Neural cell (in vitro differentiated cells): Measurements from ENCODE around the gene SLC4A9. TPM values are rescaled to one million over a fixed set of nuclear protein-coding genes. Genes with fewer than 3 reads are reported as not detected.

Experiments used
- H2AFZ ChIP-seq: fragments of 200-600, 300-800 bp; sonication (generic), shearing (Covaris generic); 2 replicates; pipeline ENCODE4 v1.6.0; 2014; ENCODE audit warnings: low read depth, mild to moderate bottlenecking, antibody characterized with exemption, low read length, moderate library complexity
- H3F3A ChIP-seq: fragments of 200-600 bp; shearing (Covaris generic); 2 replicates; pipeline ENCODE4 v1.6.1; 2016; ENCODE audit warnings: mild to moderate bottlenecking, moderate library complexity, mixed read lengths, antibody characterized with exemption, low read length; ENCODE audit not compliant: insufficient read depth, poor library complexity, severe bottlenecking
- H3K27ac ChIP-seq: fragments of 200-600, 300-800 bp; sonication (generic), shearing (Covaris generic); 2 replicates; pipeline ENCODE4 v1.5.1; 2014; ENCODE audit warnings: mild to moderate bottlenecking, low read length, moderate library complexity
- H3K27me3 ChIP-seq: fragments of 300-800, 200-600 bp; sonication (generic), shearing (Covaris generic); 2 replicates; pipeline ENCODE4 v1.6.0; 2014; ENCODE audit warnings: mild to moderate bottlenecking, low read depth, low read length, moderate library complexity; ENCODE audit not compliant: insufficient read depth
- H3K36me3 ChIP-seq: fragments of 300-800, 200-600 bp; sonication (generic), shearing (Covaris generic); 2 replicates; pipeline ENCODE4 v1.5.1; 2014; ENCODE audit warnings: mild to moderate bottlenecking, antibody characterized with exemption, low read length, moderate library complexity; ENCODE audit not compliant: insufficient read depth
- H3K4me2 ChIP-seq: fragments of 300-800, 200-600 bp; sonication (generic), shearing (Covaris generic); 2 replicates; pipeline ENCODE4 v1.6.0; 2014; ENCODE audit warnings: mild to moderate bottlenecking, low read length
- H3K4me3 ChIP-seq: fragments of 300-800, 200-600 bp; sonication (generic), shearing (Covaris generic); 2 replicates; pipeline ENCODE4 v1.5.1; 2014; ENCODE audit warnings: mild to moderate bottlenecking, low read length, moderate library complexity
- H3K79me2 ChIP-seq: fragments of 200-600 bp; shearing (Covaris generic); replicated peaks from 2 replicates; pipeline ENCODE4 v1.6.0; 2014; ENCODE audit warnings: mild to moderate bottlenecking, low read length, moderate library complexity; ENCODE audit not compliant: insufficient read depth
- H3K9ac ChIP-seq: fragments of 300-800, 200-600 bp; sonication (generic), shearing (Covaris generic); 2 replicates; pipeline ENCODE4 v1.6.1; 2016; ENCODE audit warnings: mild to moderate bottlenecking, low read length, mixed read lengths
- H3K9me2 ChIP-seq: fragments of 200-600 bp; shearing (Covaris generic); 2 replicates; pipeline ENCODE4 v1.6.1; 2016; ENCODE audit warnings: mild to moderate bottlenecking, low read length, mixed read lengths; ENCODE audit not compliant: insufficient read depth
- H3K9me3 ChIP-seq: fragments of 200-600, 300-800 bp; sonication (generic), shearing (Covaris generic); 2 replicates; pipeline ENCODE4 v1.6.1; 2016; ENCODE audit warnings: mild to moderate bottlenecking, mixed run types, low read length, moderate library complexity, mixed read lengths
- H4K20me1 ChIP-seq: fragments of 200-600 bp; shearing (Covaris generic); 2 replicates; pipeline ENCODE4 v1.6.1; 2016; ENCODE audit warnings: mild to moderate bottlenecking, mixed run types; ENCODE audit not compliant: insufficient read depth
- EP300 ChIP-seq: fragments of 450-650 bp; conservative IDR thresholded peaks from 2 replicates; pipeline ENCODE4 v1.6.1; 2014; ENCODE audit warnings: antibody characterized with exemption, mild to moderate bottlenecking, moderate library complexity; ENCODE audit not compliant: poor library complexity, severe bottlenecking
- EZH2 ChIP-seq: fragments of 200-600, 300-800 bp; shearing (Covaris generic), sonication (generic); IDR thresholded peaks from 2 replicates; pipeline ENCODE4 v1.6.1; 2014; ENCODE audit warnings: antibody characterized with exemption, low read length, borderline replicate concordance, mild to moderate bottlenecking; ENCODE audit not compliant: insufficient read depth, poor library complexity, severe bottlenecking
- MXI1 ChIP-seq: fragments of 450-650 bp; conservative IDR thresholded peaks from 2 replicates; pipeline ENCODE4 v1.6.1; 2014; ENCODE audit warnings: antibody characterized with exemption, mild to moderate bottlenecking; ENCODE audit not compliant: poor library complexity, severe bottlenecking
- POLR2AphosphoS5 ChIP-seq: IDR thresholded peaks from 2 replicates; pipeline ENCODE4 v1.6.1; 2012
- RAD21 ChIP-seq: fragments of 450-650 bp; conservative IDR thresholded peaks from 2 replicates; pipeline ENCODE4 v1.6.1; 2014; ENCODE audit warnings: antibody characterized with exemption, mild to moderate bottlenecking, moderate library complexity
- SMC3 ChIP-seq: fragments of 450-650 bp; conservative IDR thresholded peaks from 2 replicates; pipeline ENCODE4 v1.6.1; 2014; ENCODE audit warnings: antibody characterized with exemption, mild to moderate bottlenecking, moderate library complexity; ENCODE audit not compliant: poor library complexity
- TAF1 ChIP-seq: IDR thresholded peaks from 2 replicates; pipeline ENCODE4 v1.6.1; 2012; ENCODE audit warnings: low read depth
- polyA plus RNA-seq: library from polyadenylated mRNA; depleted of rRNA; stranded (reverse); fragments of >200 nt; gene quantifications from 2 replicates; pipeline ENCODE4 v1.2.3, GENCODE V29; 2014
- TF ChIP-seq, protein P1 (sequence below): IDR thresholded peaks from 2 replicates; pipeline ENCODE4 v1.6.1; 2012; ENCODE audit warnings: borderline replicate concordance
- TF ChIP-seq, protein P2 (sequence below): fragments of 450-650 bp; IDR thresholded peaks from 2 replicates; pipeline ENCODE4 v1.5.1; 2014; ENCODE audit warnings: antibody characterized with exemption, mild to moderate bottlenecking, moderate library complexity; ENCODE audit not compliant: poor library complexity, severe bottlenecking

SLC4A9 gene
- polyA plus RNA-seq, 1 donor from 2014 or later = not detected

GRCh38 chr5:140383300-140383699 lies 23.3 kb downstream of the SLC4A9 start:
- Histone ChIP-seq H3K27ac (no peak overlapping the region), H3K4me3 (no peak overlapping the region), H3K9me3 (no peaks in the 10 kb centered on the region), H3F3A (no peaks in the 10 kb centered on the region), H3K79me2 (no peaks in the 10 kb centered on the region), H3K4me2 (no peak overlapping the region), H3K9me2 (no peaks in the 10 kb centered on the region), H3K9ac (no peak overlapping the region), H3K27me3 (no peaks in the 10 kb centered on the region), H3K36me3 (no peaks in the 10 kb centered on the region), H4K20me1 (no peaks in the 10 kb centered on the region), H2AFZ (no peak overlapping the region)
- TF ChIP-seq TAF1 = no peak
- no peak for TF ChIP-seq EP300
- TF ChIP-seq MXI1 = no peak
- TF ChIP-seq, protein P1, sequence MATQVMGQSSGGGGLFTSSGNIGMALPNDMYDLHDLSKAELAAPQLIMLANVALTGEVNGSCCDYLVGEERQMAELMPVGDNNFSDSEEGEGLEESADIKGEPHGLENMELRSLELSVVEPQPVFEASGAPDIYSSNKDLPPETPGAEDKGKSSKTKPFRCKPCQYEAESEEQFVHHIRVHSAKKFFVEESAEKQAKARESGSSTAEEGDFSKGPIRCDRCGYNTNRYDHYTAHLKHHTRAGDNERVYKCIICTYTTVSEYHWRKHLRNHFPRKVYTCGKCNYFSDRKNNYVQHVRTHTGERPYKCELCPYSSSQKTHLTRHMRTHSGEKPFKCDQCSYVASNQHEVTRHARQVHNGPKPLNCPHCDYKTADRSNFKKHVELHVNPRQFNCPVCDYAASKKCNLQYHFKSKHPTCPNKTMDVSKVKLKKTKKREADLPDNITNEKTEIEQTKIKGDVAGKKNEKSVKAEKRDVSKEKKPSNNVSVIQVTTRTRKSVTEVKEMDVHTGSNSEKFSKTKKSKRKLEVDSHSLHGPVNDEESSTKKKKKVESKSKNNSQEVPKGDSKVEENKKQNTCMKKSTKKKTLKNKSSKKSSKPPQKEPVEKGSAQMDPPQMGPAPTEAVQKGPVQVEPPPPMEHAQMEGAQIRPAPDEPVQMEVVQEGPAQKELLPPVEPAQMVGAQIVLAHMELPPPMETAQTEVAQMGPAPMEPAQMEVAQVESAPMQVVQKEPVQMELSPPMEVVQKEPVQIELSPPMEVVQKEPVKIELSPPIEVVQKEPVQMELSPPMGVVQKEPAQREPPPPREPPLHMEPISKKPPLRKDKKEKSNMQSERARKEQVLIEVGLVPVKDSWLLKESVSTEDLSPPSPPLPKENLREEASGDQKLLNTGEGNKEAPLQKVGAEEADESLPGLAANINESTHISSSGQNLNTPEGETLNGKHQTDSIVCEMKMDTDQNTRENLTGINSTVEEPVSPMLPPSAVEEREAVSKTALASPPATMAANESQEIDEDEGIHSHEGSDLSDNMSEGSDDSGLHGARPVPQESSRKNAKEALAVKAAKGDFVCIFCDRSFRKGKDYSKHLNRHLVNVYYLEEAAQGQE = no peak
- TF ChIP-seq POLR2AphosphoS5 = no peak
- TF ChIP-seq SMC3 = no peak
- TF ChIP-seq, protein P2, sequence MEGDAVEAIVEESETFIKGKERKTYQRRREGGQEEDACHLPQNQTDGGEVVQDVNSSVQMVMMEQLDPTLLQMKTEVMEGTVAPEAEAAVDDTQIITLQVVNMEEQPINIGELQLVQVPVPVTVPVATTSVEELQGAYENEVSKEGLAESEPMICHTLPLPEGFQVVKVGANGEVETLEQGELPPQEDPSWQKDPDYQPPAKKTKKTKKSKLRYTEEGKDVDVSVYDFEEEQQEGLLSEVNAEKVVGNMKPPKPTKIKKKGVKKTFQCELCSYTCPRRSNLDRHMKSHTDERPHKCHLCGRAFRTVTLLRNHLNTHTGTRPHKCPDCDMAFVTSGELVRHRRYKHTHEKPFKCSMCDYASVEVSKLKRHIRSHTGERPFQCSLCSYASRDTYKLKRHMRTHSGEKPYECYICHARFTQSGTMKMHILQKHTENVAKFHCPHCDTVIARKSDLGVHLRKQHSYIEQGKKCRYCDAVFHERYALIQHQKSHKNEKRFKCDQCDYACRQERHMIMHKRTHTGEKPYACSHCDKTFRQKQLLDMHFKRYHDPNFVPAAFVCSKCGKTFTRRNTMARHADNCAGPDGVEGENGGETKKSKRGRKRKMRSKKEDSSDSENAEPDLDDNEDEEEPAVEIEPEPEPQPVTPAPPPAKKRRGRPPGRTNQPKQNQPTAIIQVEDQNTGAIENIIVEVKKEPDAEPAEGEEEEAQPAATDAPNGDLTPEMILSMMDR = no peak
- TF ChIP-seq EZH2 = no peak
- no peak for TF ChIP-seq RAD21

DNA sequence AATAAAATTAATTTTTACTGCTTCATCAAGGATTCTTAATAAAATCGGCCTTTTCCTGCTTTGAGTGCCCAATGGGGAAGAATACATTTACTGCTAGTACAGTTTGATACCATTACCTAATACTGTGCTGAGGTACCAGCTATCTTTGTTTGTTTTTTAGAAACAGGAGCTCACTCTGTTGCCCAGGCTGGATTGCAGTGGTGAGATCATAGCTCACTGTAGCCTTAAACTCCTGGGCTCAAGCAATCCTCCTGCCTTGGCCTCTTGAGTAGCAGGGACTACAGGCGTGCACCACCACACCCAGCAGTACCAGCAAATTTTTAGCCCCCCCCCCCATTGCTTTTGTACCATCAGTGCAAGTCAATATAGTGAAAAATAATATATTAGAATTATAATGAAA lies 28.1 kb downstream of the SLC4A9 start:
- Histone ChIP-seq H3K36me3 (no peaks in the 10 kb centered on the region), H3K4me3 (no peak overlapping the region), H3K27ac (no peak overlapping the region), H3K79me2 (no peaks in the 10 kb centered on the region), H4K20me1 (no peaks in the 10 kb centered on the region), H3K27me3 (no peaks in the 10 kb centered on the region), H3K4me2 (no peak overlapping the region), H3K9ac (no peak overlapping the region), H2AFZ (no peak overlapping the region), H3F3A (no peaks in the 10 kb centered on the region), H3K9me3 (no peaks in the 10 kb centered on the region), H3K9me2 (no peaks in the 10 kb centered on the region)
- TF ChIP-seq EP300 (no peak), EZH2 (no peak), POLR2AphosphoS5 (no peak), TAF1 (no peak), SMC3 (no peak), RAD21 (no peak), MXI1 (no peak)
- TF ChIP-seq, protein P2 = no peak
- TF ChIP-seq, protein P1 = no peak
